Neural progenitor cell (in vitro differentiated cells): ENCODE data around the gene CMTM1. TPM values are rescaled to one million over a fixed set of nuclear protein-coding genes. Genes with fewer than 3 reads are reported as not detected.

Experiments used
- DNase-seq: peaks from one replicate; pipeline ENCODE4 v3.0.0-alpha.2; 2016; ENCODE audit warnings: low spot score
- H2AFZ ChIP-seq: fragments of 200-600 bp; sonication (generic); replicated peaks from 2 replicates; pipeline ENCODE4 v1.6.1; 2016; ENCODE audit warnings: antibody characterized with exemption
- H3F3A ChIP-seq: fragments of 200-600 bp; sonication (generic); 2 replicates; pipeline ENCODE4 v1.6.1; 2016; ENCODE audit warnings: antibody characterized with exemption, low read depth
- H3K27ac ChIP-seq: fragments of 200-600 bp; sonication (generic); 2 replicates; pipeline ENCODE4 v1.5.1; 2016; ENCODE audit warnings: mild to moderate bottlenecking
- H3K27me3 ChIP-seq: fragments of 200-600 bp; sonication (generic); 2 replicates; pipeline ENCODE4 v1.6.1; 2016; ENCODE audit warnings: mild to moderate bottlenecking, moderate library complexity
- H3K36me3 ChIP-seq: fragments of 200-600 bp; sonication (generic); 2 replicates; pipeline ENCODE4 v1.5.1; 2016
- H3K4me1 ChIP-seq: fragments of 200-600 bp; sonication (generic); 2 replicates; pipeline ENCODE4 v1.6.1; 2016; ENCODE audit warnings: mixed run types
- H3K4me2 ChIP-seq: fragments of 200-600 bp; sonication (generic); 2 replicates; pipeline ENCODE4 v1.6.1; 2016
- H3K4me3 ChIP-seq: fragments of 200-600 bp; sonication (generic); 2 replicates; pipeline ENCODE4 v1.5.1; 2016
- H3K79me2 ChIP-seq: fragments of 200-600 bp; sonication (generic); 2 replicates; pipeline ENCODE4 v1.6.1; 2016; ENCODE audit warnings: low read depth
- H3K9ac ChIP-seq: fragments of 200-600 bp; sonication (generic); 2 replicates; pipeline ENCODE4 v1.6.1; 2016
- H3K9me3 ChIP-seq: fragments of 200-600 bp; sonication (generic); 2 replicates; pipeline ENCODE4 v1.5.1; 2016; ENCODE audit warnings: low read depth
- H4K20me1 ChIP-seq: fragments of 200-600 bp; sonication (generic); 2 replicates; pipeline ENCODE4 v1.6.1; 2016; ENCODE audit warnings: low read depth
- H3K27ac Mint-ChIP-seq: 3 replicates; pipeline ENCODE4 v1.8.0; 2021; ENCODE audit warnings: mixed read lengths
- H3K27me3 Mint-ChIP-seq: 2 replicates; pipeline ENCODE4 v1.8.0; 2022; ENCODE audit warnings: low read depth, mild to moderate bottlenecking, inconsistent platforms, moderate library complexity, mixed read lengths; ENCODE audit not compliant: insufficient read depth
- H3K36me3 Mint-ChIP-seq: 3 replicates; pipeline ENCODE4 v1.8.0; 2021; ENCODE audit warnings: mixed read lengths
- H3K4me1 Mint-ChIP-seq: 3 replicates; pipeline ENCODE4 v1.8.0; 2021; ENCODE audit warnings: mixed read lengths
- H3K4me3 Mint-ChIP-seq: 3 replicates; pipeline ENCODE4 v1.8.0; 2021; ENCODE audit warnings: mild to moderate bottlenecking, moderate library complexity, mixed read lengths
- H3K9me3 Mint-ChIP-seq: 3 replicates; pipeline ENCODE4 v1.8.0; 2020; ENCODE audit warnings: mixed read lengths
- CTCF ChIP-seq: fragments of 200-600 bp; sonication (generic); IDR thresholded peaks from 2 replicates; pipeline ENCODE4 v1.5.1; 2017; ENCODE audit warnings: antibody characterized with exemption, mild to moderate bottlenecking
- EZH2 ChIP-seq: fragments of 200-600 bp; sonication (generic); IDR thresholded peaks from 2 replicates; pipeline ENCODE4 v1.6.1; 2017; ENCODE audit warnings: antibody characterized with exemption, mild to moderate bottlenecking, moderate library complexity
- EZH2phosphoT487 ChIP-seq: fragments of 200-600 bp; sonication (generic); IDR thresholded peaks from 2 replicates; pipeline ENCODE4 v1.6.1; 2017; ENCODE audit warnings: antibody characterized with exemption
- total RNA-seq: library from RNA; depleted of rRNA; stranded (reverse); fragments of >200 nt; gene quantifications from 2 replicates; pipeline ENCODE4 v1.2.3, GENCODE V29; 2015; ENCODE audit warnings: low replicate concordance

Gene CMTM1
- total RNA-seq, 1 donor from 2014 or later, result not detected

GRCh38 chr16:66517586-66518263, 48.5 kb upstream of the CMTM1 start:
- Histone ChIP-seq H3K27ac (no peak overlapping the region), H3K27me3 (no peaks in the 10 kb centered on the region), H3K36me3 (no peaks in the 10 kb centered on the region), H3K9ac (no peak overlapping the region), H2AFZ (no peak overlapping the region), H4K20me1 (no peaks in the 10 kb centered on the region), H3K79me2 (no peaks in the 10 kb centered on the region), H3F3A (peaks cover under 1% of the 10 kb centered on the region), H3K4me2 (no peak overlapping the region), H3K4me3 (no peak overlapping the region), H3K9me3 (no peaks in the 10 kb centered on the region), H3K4me1 (peaks cover 12% of the 10 kb centered on the region)
- H3K4me1 Mint-ChIP-seq, result peaks cover 33% of the 10 kb centered on the region
- H3K9me3 Mint-ChIP-seq, result peaks cover 2% of the 10 kb centered on the region
- peak overlapping the region; percentile 94 for H3K27ac Mint-ChIP-seq
- no peak overlapping the region for H3K4me3 Mint-ChIP-seq
- no peak for TF ChIP-seq CTCF
- TF ChIP-seq EZH2, result no peak
- TF ChIP-seq EZH2phosphoT487, result no peak
- peaks cover 5% of the 10 kb centered on the region for H3K27me3 Mint-ChIP-seq
- H3K36me3 Mint-ChIP-seq, result peaks cover 21% of the 10 kb centered on the region
- DNase-seq, result no peak

GRCh38 chr16:66519482-66520373, 46.5 kb upstream of the CMTM1 start:
- Histone ChIP-seq H3K27ac (no peak overlapping the region), H3K27me3 (no peaks in the 10 kb centered on the region), H3K4me3 (no peak overlapping the region), H3K36me3 (no peaks in the 10 kb centered on the region), H2AFZ (no peak overlapping the region), H3K4me2 (no peak overlapping the region), H3K79me2 (no peaks in the 10 kb centered on the region), H3K9me3 (no peaks in the 10 kb centered on the region), H3K4me1 (peaks cover 12% of the 10 kb centered on the region), H3F3A (no peaks in the 10 kb centered on the region), H4K20me1 (no peaks in the 10 kb centered on the region), H3K9ac (no peak overlapping the region)
- H3K4me3 Mint-ChIP-seq, result no peak overlapping the region
- peaks cover 2% of the 10 kb centered on the region for H3K9me3 Mint-ChIP-seq
- no peak for DNase-seq
- peaks cover 26% of the 10 kb centered on the region for H3K4me1 Mint-ChIP-seq
- peaks cover 17% of the 10 kb centered on the region for H3K36me3 Mint-ChIP-seq
- H3K27ac Mint-ChIP-seq, result no peak overlapping the region
- TF ChIP-seq CTCF (no peak), EZH2 (no peak), EZH2phosphoT487 (no peak)
- H3K27me3 Mint-ChIP-seq, result peaks cover 5% of the 10 kb centered on the region

GRCh38 chr16:66520406-66521170, 45.7 kb upstream of the CMTM1 start:
- Histone ChIP-seq H3K4me1 (peaks cover 12% of the 10 kb centered on the region), H3K27me3 (no peaks in the 10 kb centered on the region), H2AFZ (no peak overlapping the region), H3K27ac (no peak overlapping the region), H3K9me3 (no peaks in the 10 kb centered on the region), H3K36me3 (no peaks in the 10 kb centered on the region), H3F3A (no peaks in the 10 kb centered on the region), H3K4me3 (no peak overlapping the region), H3K9ac (no peak overlapping the region), H4K20me1 (no peaks in the 10 kb centered on the region), H3K79me2 (no peaks in the 10 kb centered on the region), H3K4me2 (no peak overlapping the region)
- H3K4me1 Mint-ChIP-seq, result peaks cover 26% of the 10 kb centered on the region
- TF ChIP-seq EZH2phosphoT487 (no peak), CTCF (no peak), EZH2 (no peak)
- no peak overlapping the region for H3K27ac Mint-ChIP-seq
- no peak for DNase-seq
- H3K4me3 Mint-ChIP-seq, result no peak overlapping the region
- H3K9me3 Mint-ChIP-seq, result peaks cover 2% of the 10 kb centered on the region
- peaks cover 13% of the 10 kb centered on the region for H3K36me3 Mint-ChIP-seq
- H3K27me3 Mint-ChIP-seq, result peaks cover 5% of the 10 kb centered on the region
